ENCODE results near the gene PIWIL1. TPM values are rescaled to one million over a fixed set of nuclear protein-coding genes. Genes with fewer than 3 reads are reported as not detected.

Gene PIWIL1
- total and polyA plus RNA-seq, 11 donors, result not detected

DNA sequence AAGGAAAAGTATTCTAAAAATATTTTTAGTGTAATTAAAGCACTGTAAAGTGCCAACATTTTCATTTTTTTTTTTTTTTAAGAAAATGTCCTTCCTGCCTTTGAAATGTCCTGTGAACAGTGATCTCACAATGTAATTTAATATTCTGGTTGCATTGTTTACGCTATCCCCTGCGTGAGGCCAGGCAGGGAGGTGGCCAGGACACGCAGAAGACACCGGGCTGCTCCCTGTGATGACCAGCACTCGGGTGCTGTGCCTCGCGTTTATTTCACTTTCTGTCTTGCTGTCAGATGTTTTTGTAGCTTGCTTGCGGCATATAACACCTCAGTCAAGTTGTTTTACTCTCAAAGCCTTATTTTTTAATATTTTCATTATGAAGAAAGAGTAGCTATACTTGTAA lies 18.5 kb downstream of the PIWIL1 start:
- TF ChIP-seq CTCF (IDR thresholded peaks at IDR 0.05), result no peak
- no peak for TF ChIP-seq POLR2A (IDR thresholded peaks at IDR 0.05)
- H3K27me3 ChIP-seq, result peaks cover 0 to 41% (median 0%) of the 10 kb centered on the region in 9 donors
- H3K4me1 ChIP-seq, result no peaks in the 10 kb centered on the region
- no peak overlapping the region for H3K27ac ChIP-seq
- intact Hi-C loops (cut with DNase I), result no loop called here
- H3K36me3 ChIP-seq, result no peaks in the 10 kb centered on the region
- WGBS, 4 donors, result 52 to 63% (median 55%) methylated on average over 8 of the region's 8 CpGs
- ATAC-seq (peak in 1 of 4 donors; percentile 57), DNase-seq (no peak)
- no peaks in the 10 kb centered on the region for H3K9me3 ChIP-seq
- no peak overlapping the region for H3K4me3 ChIP-seq

GRCh38 chr12:130357241-130357640 lies 19.6 kb downstream of the PIWIL1 start:
- no peak for ATAC-seq
- intact Hi-C loops (cut with DNase I), result no loop called here

DNA sequence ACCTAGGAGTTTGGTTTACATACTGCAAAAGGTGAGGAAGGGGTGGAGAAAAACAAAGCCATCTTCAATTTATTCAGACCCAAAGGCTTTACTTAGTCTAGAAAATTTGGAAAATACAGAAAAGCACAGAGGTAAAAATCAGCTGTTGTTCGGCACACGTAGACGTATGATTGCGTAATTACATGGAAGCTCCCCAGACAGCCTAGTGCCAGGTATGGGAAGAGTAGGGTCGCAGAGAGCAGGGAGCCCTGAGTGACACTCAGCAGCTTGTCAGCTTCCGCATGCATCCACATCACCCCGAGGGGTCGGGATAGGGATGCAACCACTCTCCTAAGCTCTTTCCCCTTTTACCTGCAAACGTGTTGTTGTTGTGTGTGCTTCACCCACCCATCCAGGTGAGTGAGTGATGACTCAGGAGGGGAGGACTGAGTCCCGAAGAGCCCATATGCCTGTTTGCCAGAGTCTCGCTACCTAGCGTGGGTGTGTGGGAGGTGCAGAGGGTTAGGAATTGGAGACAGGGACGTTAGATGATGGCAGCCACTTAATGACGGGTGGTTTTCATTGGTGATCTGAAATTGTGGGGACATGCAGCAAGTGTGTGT lies 20.1 kb downstream of the PIWIL1 start:
- H3K36me3 ChIP-seq, result no peaks in the 10 kb centered on the region
- no peak overlapping the region for H3K4me3 ChIP-seq
- no peaks in the 10 kb centered on the region for H3K4me1 ChIP-seq
- no peak overlapping the region for H3K27ac ChIP-seq
- intact Hi-C loops (cut with DNase I), result no loop called here
- no peaks in the 10 kb centered on the region for H3K9me3 ChIP-seq
- ATAC-seq (no peak), DNase-seq (no peak)
- 58 to 65% (median 62%) methylated on average over 14 of the region's 14 CpGs for WGBS, 4 donors
- TF ChIP-seq CTCF (IDR thresholded peaks at IDR 0.05) (no peak), POLR2A (IDR thresholded peaks at IDR 0.05) (no peak)
- H3K27me3 ChIP-seq, result peaks cover 0 to 29% (median 0%) of the 10 kb centered on the region in 9 donors

More at GRCh38 chr12:130357241-130357640, 19.6 kb downstream of the PIWIL1 start:
- no peaks in the 10 kb centered on the region for H3K36me3 ChIP-seq
- 55 to 73% (median 66%) methylated on average over 8 of the region's 8 CpGs for WGBS, 4 donors
- peaks cover 0 to 35% (median 0%) of the 10 kb centered on the region in 9 donors for H3K27me3 ChIP-seq
- H3K4me3 ChIP-seq, result no peak overlapping the region
- no peak overlapping the region for H3K27ac ChIP-seq
- TF ChIP-seq POLR2A (IDR thresholded peaks at IDR 0.05) (no peak), CTCF (IDR thresholded peaks at IDR 0.05) (no peak)
- DNase-seq, result no peak
- no peaks in the 10 kb centered on the region for H3K4me1 ChIP-seq
- H3K9me3 ChIP-seq, result no peaks in the 10 kb centered on the region

GRCh38 chr12:130362060-130362459 lies 24.4 kb downstream of the PIWIL1 start:
- WGBS, 4 donors, result 86 to 87% (median 87%) methylated on average over 5 of the region's 5 CpGs
- ATAC-seq, result no peak
- H3K27me3 ChIP-seq, result peaks cover 0 to 24% (median 0%) of the 10 kb centered on the region in 9 donors
- H3K4me3 ChIP-seq, result no peak overlapping the region
- intact Hi-C loops (cut with DNase I), result no loop called here
- no peaks in the 10 kb centered on the region for H3K36me3 ChIP-seq
- no peaks in the 10 kb centered on the region for H3K4me1 ChIP-seq
- DNase-seq, result no peak
- H3K27ac ChIP-seq, result no peak overlapping the region
- H3K9me3 ChIP-seq, result no peaks in the 10 kb centered on the region
- TF ChIP-seq POLR2A (IDR thresholded peaks at IDR 0.05) (no peak), CTCF (IDR thresholded peaks at IDR 0.05) (no peak)

Data from heart left ventricle (tissue), 16 donors.